ENCODE data around the gene ARID5A. TPM values are rescaled to one million over a fixed set of nuclear protein-coding genes. Genes with fewer than 3 reads are reported as not detected.

The ARID5A gene
- total and polyA plus RNA-seq, 2 experiments from 2014 or later: 5.5 to 7.7 TPM

GRCh38 chr2:96508521-96509113 lies 27.9 kb upstream of the ARID5A start:
- ATAC-seq (peak; percentile 3), DNase-seq (ENCODE audit: low spot score) (no peak)
- no peak for TF ChIP-seq ETS1 (IDR thresholded peaks at IDR 0.05)
- no peak for TF ChIP-seq JUNB (IDR thresholded peaks at IDR 0.05; ENCODE audit: unreplicated experiment)
- no peak for TF ChIP-seq NANOG (IDR thresholded peaks at IDR 0.05; ENCODE audit: borderline replicate concordance)
- TF ChIP-seq ZNF114 (CRISPR knock-in tag; IDR thresholded peaks at IDR 0.05): no peak
- TF ChIP-seq ZNF462 (CRISPR knock-in tag; IDR thresholded peaks at IDR 0.05): no peak
- no peak for TF ChIP-seq STAT1 (IDR thresholded peaks at IDR 0.05; ENCODE audit: unreplicated experiment)
- TF ChIP-seq CREB1 (CRISPR knock-in tag; IDR thresholded peaks at IDR 0.05; ENCODE audit: low read depth): no peak
- no peak for TF ChIP-seq POLR2AphosphoS5 (IDR thresholded peaks at IDR 0.05; ENCODE audit: low read depth)
- no peak for TF ChIP-seq CTCF (conservative IDR thresholded peaks at IDR 0.05; ENCODE audit: low read depth in 2 of 2)
- no peak for TF ChIP-seq EZH2phosphoT487 (IDR thresholded peaks at IDR 0.05; ENCODE audit: unreplicated experiment)
- no peak for TF ChIP-seq EZH2 (IDR thresholded peaks at IDR 0.05; ENCODE audit: low read depth, unreplicated experiment)
- no peak for TF ChIP-seq ZNF331 (CRISPR knock-in tag; IDR thresholded peaks at IDR 0.05; ENCODE audit: low read depth)
- TF ChIP-seq REST (IDR thresholded peaks at IDR 0.05; ENCODE audit: unreplicated experiment): no peak
- no peaks in the 10 kb centered on the region for H3K79me2 ChIP-seq (replicated peaks; ENCODE audit: insufficient read depth)
- H3K4me1 Mint-ChIP-seq: peaks cover 17% of the 10 kb centered on the region
- no peaks in the 10 kb centered on the region for H3K9me2 ChIP-seq (ENCODE audit: insufficient read depth)
- no peak overlapping the region for H3K27ac Mint-ChIP-seq
- H3F3A ChIP-seq (replicated peaks; ENCODE audit: low read depth): 0 out of 2 replicates have a peak, but pooled peaks cover 2% of the 10 kb centered on the region
- no peaks in the 10 kb centered on the region for H4K20me1 ChIP-seq (replicated peaks; ENCODE audit: insufficient read depth)
- peaks cover 5% of the 10 kb centered on the region; the same call in 2 of the 3 replicates for H3K9me3 Mint-ChIP-seq
- H3K27ac ChIP-seq (ENCODE audit: low read depth): no peak overlapping the region
- peaks cover 10% of the 10 kb centered on the region for H3K27me3 ChIP-seq (ENCODE audit: insufficient read depth)
- H3K36me3 ChIP-seq (ENCODE audit: insufficient read depth): no peaks in the 10 kb centered on the region; the same call in 1 of the 2 replicates
- H2AFZ ChIP-seq: peak overlapping the region; percentile 95
- H3K4me3 ChIP-seq: peak overlapping the region; percentile 50
- peaks cover 3% of the 10 kb centered on the region; the same call in 1 of the 2 replicates for H3K4me1 ChIP-seq (ENCODE audit: insufficient read depth)
- peaks cover 24% of the 10 kb centered on the region for H3K27me3 Mint-ChIP-seq (ENCODE audit: insufficient read depth, low read depth, poor library complexity)
- peak overlapping the region; percentile 75 for H3K4me2 ChIP-seq
- no peaks in the 10 kb centered on the region for H3K36me3 Mint-ChIP-seq (ENCODE audit: low read depth)
- 0 out of 3 replicates have a peak overlapping the region, but pooled peaks have one; percentile 60 for H3K4me3 Mint-ChIP-seq
